ENCODE measurements around the gene KRTAP10-5. TPM values are rescaled to one million over a fixed set of nuclear protein-coding genes. Genes with fewer than 3 reads are reported as not detected.

The KRTAP10-5 gene
- total and polyA plus RNA-seq, 12 donors, result not detected

DNA sequence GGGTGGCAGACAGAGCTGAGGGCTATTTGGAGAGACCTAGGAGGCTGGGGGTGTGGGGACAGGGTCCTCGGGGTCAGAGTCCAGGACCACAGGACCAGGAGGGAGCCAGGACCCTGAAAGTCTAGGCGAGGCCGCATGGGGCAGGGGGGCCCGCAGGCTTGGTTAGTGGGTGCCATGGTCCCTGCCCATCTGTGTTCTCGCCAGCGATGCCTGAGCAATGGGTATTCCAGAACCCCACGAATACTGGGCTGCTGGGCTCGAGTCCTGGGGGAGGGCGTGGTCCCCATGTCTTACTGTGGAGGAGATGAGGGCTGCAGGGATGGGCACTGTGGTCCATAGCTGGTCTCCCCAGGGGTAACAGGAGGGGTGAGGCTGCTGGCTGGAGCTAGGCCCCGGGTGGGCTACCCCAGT, 9.9 kb upstream of the KRTAP10-5 start:
- WGBS, 4 donors, result 68 to 86% (median 73%) methylated on average over 6 to 10 of the region's 10 CpGs
- Histone ChIP-seq H3K36me3 (replicated peaks in 1 of 2) (no peaks in the 10 kb centered on the region), H3K9me3 (replicated peaks in 1 of 3) (no peaks in the 10 kb centered on the region), H3K27me3 (peaks cover 16% of the 10 kb centered on the region), H3K4me3 (no peak overlapping the region), H3K4me1 (replicated peaks in 1 of 2) (no peaks in the 10 kb centered on the region), H3K27ac (no peak overlapping the region)
- peak in 2 of 7 donors; percentile 2 to 41 for DNase-seq
- intact Hi-C loops (cut with DNase I), result no loop called here
- TF ChIP-seq, protein P1, sequence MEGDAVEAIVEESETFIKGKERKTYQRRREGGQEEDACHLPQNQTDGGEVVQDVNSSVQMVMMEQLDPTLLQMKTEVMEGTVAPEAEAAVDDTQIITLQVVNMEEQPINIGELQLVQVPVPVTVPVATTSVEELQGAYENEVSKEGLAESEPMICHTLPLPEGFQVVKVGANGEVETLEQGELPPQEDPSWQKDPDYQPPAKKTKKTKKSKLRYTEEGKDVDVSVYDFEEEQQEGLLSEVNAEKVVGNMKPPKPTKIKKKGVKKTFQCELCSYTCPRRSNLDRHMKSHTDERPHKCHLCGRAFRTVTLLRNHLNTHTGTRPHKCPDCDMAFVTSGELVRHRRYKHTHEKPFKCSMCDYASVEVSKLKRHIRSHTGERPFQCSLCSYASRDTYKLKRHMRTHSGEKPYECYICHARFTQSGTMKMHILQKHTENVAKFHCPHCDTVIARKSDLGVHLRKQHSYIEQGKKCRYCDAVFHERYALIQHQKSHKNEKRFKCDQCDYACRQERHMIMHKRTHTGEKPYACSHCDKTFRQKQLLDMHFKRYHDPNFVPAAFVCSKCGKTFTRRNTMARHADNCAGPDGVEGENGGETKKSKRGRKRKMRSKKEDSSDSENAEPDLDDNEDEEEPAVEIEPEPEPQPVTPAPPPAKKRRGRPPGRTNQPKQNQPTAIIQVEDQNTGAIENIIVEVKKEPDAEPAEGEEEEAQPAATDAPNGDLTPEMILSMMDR (IDR thresholded peaks at IDR 0.05), result no peak
- TF ChIP-seq POLR2A (IDR thresholded peaks at IDR 0.05), result no peak

DNA sequence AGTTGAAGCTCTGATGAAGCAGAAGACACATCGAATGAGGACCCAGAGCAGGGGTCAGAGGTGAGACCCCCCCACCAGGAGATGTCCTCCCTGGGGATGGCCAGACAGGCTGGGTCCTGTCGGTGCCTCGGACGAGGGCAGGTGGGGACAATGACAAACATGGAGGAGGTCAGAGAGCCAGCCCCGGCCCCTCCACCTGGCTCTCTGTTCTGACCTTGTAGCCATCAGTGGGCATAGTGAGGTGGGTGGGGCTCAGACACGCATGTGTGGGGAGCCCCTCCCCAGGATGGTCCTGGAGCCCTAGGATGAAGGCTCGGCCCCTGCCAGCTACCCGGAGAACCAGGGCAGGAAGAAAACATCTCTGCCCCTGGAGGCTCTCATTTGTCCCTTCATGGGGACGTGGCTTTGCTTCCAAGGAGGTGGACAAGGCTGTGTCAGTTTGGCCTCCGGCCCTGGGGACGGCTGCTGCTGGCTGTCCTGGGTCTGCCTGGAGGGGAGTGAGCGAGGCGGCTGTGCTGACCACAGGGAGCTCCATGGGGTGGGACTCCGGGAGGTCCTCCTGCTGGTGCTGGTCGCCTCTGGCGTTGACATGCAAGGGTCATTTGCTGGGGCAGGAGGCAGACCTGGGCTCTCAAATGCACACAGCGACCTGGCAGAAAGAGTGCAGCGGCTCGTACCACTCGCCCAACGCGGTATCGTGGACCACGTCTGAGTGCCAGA, 9.3 kb upstream of the KRTAP10-5 start:
- DNase-seq, result peak in 2 of 7 donors; percentile 8 to 20
- no peaks in the 10 kb centered on the region for H3K9me3 ChIP-seq (replicated peaks in 1 of 3)
- no peaks in the 10 kb centered on the region for H3K36me3 ChIP-seq (replicated peaks in 1 of 2)
- H3K4me1 ChIP-seq (replicated peaks in 1 of 2), result no peaks in the 10 kb centered on the region
- no peak overlapping the region for H3K4me3 ChIP-seq
- peaks cover 16% of the 10 kb centered on the region for H3K27me3 ChIP-seq
- 68 to 84% (median 74%) methylated on average over 13 to 24 of the region's 24 CpGs for WGBS, 4 donors
- TF ChIP-seq, protein P1 (IDR thresholded peaks at IDR 0.05), result no peak
- TF ChIP-seq POLR2A (IDR thresholded peaks at IDR 0.05), result no peak
- no peak overlapping the region for H3K27ac ChIP-seq
- intact Hi-C loops (cut with DNase I), result no loop called here

DNA sequence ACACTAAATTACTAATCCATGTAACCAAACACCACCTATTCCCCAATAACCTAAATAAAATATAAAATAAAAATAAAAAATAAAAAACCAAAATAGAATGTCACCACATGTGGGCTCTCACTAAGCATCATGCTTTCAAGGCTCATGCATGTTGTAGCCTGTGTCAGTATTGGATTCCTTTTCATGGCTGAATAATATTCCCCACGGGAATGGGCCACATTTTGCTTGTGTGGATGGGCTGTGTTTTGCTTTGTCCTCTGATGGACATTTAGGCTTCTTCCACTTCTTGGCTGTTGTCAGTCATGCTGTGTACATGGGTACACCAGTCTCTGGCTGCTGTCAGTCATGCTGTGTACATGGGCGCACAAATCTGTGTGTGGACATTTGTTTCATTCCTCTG, 8.7 kb upstream of the KRTAP10-5 start:
- H3K27ac ChIP-seq, result no peak overlapping the region
- WGBS, 4 donors, result 85 to 92% (median 87%) methylated on average over 2 of the region's 2 CpGs
- intact Hi-C loops (cut with DNase I), result no loop called here
- no peak for DNase-seq
- H3K36me3 ChIP-seq (replicated peaks in 1 of 2), result no peaks in the 10 kb centered on the region
- H3K27me3 ChIP-seq, result peaks cover 18% of the 10 kb centered on the region
- no peak overlapping the region for H3K4me3 ChIP-seq
- H3K4me1 ChIP-seq (replicated peaks in 1 of 2), result no peaks in the 10 kb centered on the region
- no peaks in the 10 kb centered on the region for H3K9me3 ChIP-seq (replicated peaks in 1 of 3)
- TF ChIP-seq POLR2A (IDR thresholded peaks at IDR 0.05), result no peak
- TF ChIP-seq, protein P1 (IDR thresholded peaks at IDR 0.05), result no peak

DNA sequence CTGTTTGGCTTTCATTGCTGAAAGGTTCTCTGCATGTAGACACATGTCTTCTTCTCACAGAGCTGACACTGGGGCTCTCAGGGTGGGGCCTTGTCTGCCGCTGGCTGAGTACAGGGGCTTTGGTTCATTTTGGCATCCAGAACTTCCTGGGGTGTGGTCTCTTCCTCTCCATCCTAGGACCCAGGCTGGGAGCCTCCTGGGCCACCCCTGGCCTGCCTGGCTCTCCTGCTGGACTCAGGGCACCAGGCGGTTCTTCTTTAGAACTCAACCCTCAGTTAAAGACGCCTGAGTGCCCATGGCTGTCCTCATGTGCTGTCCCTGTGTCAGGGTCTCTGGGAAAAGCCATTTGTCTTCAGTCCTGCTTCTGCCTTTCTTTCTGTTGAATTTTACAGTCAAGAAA, 5.5 kb upstream of the KRTAP10-5 start:
- Histone ChIP-seq H3K27ac (no peak overlapping the region), H3K9me3 (replicated peaks in 1 of 3) (peaks cover 0 to 7% (median 0%) of the 10 kb centered on the region in 3 donors), H3K27me3 (peaks cover 21% of the 10 kb centered on the region), H3K4me1 (replicated peaks in 1 of 2) (no peaks in the 10 kb centered on the region), H3K4me3 (no peak overlapping the region), H3K36me3 (replicated peaks in 1 of 2) (no peaks in the 10 kb centered on the region)
- TF ChIP-seq POLR2A (IDR thresholded peaks at IDR 0.05), result no peak
- TF ChIP-seq, protein P1 (IDR thresholded peaks at IDR 0.05), result no peak
- intact Hi-C loops (cut with DNase I), result no loop called here
- DNase-seq, result no peak
- 73 to 81% (median 77%) methylated on average over 3 of the region's 3 CpGs for WGBS, 4 donors

Measured in adrenal gland (tissue), 12 donors.